ENCODE data around the gene CEP162. TPM values are rescaled to one million over a fixed set of nuclear protein-coding genes. Genes with fewer than 3 reads are reported as not detected.
A peak's percentile ranks its signal among the peaks of the same experiment; 100 is the strongest.

Gene CEP162, protein sequence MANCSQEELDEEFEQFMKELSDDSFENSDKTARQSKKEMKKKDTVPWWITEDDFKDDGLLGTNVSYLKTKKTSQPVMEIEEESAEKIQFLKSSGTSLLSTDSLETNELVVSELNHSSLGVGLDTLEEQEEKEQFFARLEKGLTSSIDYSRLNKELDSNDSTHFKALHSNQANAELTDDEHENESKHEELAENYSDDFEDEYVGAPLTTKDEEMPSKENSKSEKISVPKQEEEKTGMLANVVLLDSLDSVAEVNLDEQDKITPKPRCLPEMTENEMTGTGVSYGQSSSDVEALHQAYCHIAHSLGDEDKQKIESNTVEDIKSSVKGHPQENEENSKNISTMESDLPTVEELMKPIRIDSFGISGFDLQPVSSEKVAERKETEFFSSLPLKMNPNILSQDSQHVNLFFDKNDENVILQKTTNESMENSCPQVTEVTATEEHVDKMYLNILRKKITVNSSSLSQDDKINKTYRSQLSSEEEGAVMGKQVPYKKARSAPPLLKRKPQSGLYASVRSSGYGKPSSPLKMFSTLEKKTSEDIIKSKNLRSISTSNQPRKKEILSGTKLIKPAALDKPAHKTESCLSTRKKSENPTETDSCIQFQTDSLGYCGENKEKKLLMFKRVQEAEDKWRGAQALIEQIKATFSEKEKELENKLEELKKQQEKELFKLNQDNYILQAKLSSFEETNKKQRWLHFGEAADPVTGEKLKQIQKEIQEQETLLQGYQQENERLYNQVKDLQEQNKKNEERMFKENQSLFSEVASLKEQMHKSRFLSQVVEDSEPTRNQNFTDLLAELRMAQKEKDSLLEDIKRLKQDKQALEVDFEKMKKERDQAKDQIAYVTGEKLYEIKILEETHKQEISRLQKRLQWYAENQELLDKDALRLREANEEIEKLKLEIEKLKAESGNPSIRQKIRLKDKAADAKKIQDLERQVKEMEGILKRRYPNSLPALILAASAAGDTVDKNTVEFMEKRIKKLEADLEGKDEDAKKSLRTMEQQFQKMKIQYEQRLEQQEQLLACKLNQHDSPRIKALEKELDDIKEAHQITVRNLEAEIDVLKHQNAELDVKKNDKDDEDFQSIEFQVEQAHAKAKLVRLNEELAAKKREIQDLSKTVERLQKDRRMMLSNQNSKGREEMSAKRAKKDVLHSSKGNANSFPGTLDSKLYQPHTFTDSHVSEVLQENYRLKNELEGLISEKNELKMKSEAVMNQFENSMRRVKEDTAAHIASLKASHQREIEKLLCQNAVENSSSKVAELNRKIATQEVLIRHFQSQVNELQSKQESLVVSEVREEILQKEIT (N-terminal part only)
- total RNA-seq, result 11.7 TPM

DNA sequence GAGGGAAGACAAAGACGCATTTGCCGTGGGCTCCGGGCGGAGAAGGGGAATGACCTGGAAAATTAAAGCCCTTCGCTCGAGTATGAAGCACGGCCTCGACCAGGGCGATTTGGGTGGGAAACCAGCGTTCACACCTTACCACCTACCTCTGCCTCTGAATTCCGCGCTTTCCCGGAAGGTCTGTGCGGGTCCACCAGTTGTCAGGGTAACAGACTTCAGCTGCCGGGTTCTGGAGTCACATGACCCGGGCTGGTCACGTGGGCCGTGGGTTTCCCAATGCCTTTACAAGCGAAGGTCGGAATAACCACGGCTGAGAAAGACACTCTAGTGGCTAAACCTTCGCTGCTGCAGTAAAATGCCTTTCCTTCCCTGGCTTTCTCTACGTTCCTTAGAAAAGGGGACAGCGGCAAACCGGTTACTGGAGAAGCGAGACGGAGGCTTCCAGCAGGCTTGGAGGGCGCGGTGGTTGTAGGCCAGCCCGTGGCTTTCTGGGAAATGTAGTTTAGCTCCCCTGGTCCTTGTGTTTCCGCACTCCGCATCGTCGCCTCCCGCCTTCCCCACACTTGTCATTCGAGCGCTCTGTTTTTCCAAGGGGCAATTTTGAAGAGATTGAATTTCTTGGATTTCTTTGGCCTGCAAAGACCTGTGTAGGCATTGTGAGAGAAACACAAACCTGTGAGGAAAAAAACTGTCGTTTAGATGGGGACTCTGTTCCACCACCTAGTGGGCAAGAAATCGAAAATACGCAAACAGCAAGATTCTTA lies at the start of gene CEP162:
CEP162 (minus strand) TSS at position 210 of the 764 bp plus-strand sequence. CDS start 1,250 bp downstream, outside the sequence.
- intact Hi-C loops (cut with DNase I), result loop anchor here (2.0 to 10.0 kb wide), 3 partner anchors 240 to 1033 kb away; partner anchors contain the start of genes PGM3 and RWDD2A
- H3K27ac ChIP-seq, result peak within 1 kb of the TSS; percentile 76 to 77

DNA sequence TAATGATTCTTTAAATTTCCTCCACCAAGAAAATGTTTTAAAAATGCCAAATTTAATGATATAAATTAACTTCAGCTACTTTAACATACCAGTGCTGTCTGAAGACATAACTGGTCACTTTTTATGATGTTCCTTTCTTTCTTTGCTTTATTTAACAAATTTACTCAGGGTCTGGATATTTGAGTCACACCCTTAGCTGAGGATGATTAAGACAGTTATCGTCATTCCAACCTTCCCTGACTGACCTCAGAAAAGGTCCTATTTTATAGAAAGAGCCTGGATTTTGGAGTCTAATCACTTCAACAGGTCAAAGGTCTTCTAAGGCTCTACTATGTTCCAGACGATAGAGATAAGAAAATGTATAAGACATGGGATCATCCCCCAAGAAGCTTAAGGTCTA lies 47.4 kb upstream of the CEP162 start:
- no peak overlapping the region for H3K4me3 ChIP-seq
- intact Hi-C loops (cut with DNase I), result no loop called here

More for the DNA sequence above, at the start of gene CEP162:
- H3K4me1 ChIP-seq, result no peaks in the 10 kb centered on the region
- H3K4me3 ChIP-seq, result peak within 1 kb of the TSS; percentile 90 to 96
- no peaks in the 10 kb centered on the region for H3K36me3 ChIP-seq
- DNase-seq (ENCODE audit: low spot score in 2 of 2), result peak; percentile 77 to 96
- H3K27me3 ChIP-seq, result no peaks in the 10 kb centered on the region
- TF ChIP-seq, protein P1, sequence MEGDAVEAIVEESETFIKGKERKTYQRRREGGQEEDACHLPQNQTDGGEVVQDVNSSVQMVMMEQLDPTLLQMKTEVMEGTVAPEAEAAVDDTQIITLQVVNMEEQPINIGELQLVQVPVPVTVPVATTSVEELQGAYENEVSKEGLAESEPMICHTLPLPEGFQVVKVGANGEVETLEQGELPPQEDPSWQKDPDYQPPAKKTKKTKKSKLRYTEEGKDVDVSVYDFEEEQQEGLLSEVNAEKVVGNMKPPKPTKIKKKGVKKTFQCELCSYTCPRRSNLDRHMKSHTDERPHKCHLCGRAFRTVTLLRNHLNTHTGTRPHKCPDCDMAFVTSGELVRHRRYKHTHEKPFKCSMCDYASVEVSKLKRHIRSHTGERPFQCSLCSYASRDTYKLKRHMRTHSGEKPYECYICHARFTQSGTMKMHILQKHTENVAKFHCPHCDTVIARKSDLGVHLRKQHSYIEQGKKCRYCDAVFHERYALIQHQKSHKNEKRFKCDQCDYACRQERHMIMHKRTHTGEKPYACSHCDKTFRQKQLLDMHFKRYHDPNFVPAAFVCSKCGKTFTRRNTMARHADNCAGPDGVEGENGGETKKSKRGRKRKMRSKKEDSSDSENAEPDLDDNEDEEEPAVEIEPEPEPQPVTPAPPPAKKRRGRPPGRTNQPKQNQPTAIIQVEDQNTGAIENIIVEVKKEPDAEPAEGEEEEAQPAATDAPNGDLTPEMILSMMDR (IDR thresholded peaks at IDR 0.05), result peak; percentile 72 to 82 (median 77)
- H3K9me3 ChIP-seq, result no peaks in the 10 kb centered on the region

DNA sequence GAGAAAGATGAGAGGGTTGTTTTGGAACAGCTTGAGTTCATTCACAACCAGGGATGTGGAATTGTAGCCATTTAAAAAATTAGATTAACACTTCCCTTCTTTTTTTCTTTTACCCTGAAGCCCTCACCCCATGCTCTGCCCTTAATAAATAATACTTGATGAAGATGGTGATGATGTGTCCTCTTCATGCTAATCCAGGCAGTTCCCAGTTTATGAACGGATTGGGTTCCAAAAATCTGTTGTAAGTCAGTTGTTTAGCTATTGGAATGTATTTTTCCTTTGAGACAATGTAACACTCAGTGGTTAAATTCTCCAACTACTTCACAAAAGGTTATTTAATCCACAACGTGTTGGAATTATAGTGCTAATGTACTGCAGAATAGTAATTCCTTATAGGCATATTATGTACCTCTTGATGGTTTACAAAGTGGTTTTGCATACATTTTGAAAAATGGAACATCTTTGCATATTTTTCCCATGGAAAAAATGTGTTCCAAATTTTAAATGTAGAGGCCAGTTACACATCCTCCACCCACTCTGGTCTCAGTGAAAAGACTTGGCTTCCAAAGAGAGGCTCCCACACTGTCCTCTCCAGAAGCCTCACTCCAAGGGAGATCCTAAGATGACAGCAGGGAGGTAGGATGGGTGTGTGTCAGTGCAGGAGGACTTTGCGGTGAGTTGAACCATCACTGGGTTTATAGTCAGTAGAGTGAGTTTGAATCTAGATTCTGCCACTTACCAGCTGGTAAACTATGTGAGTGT lies 45.8 kb upstream of the CEP162 start:
- Histone ChIP-seq H3K27ac (no peak overlapping the region), H3K36me3 (no peaks in the 10 kb centered on the region), H3K4me3 (no peak overlapping the region), H3K9me3 (no peaks in the 10 kb centered on the region), H3K27me3 (no peaks in the 10 kb centered on the region), H3K4me1 (no peaks in the 10 kb centered on the region)
- intact Hi-C loops (cut with DNase I), result no loop called here
- TF ChIP-seq, protein P1 (IDR thresholded peaks at IDR 0.05), result no peak
- DNase-seq (ENCODE audit: low spot score in 2 of 2), result no peak

More for the DNA sequence above, 47.4 kb upstream of the CEP162 start:
- no peak for DNase-seq (ENCODE audit: low spot score in 2 of 2)
- no peaks in the 10 kb centered on the region for H3K9me3 ChIP-seq
- H3K4me1 ChIP-seq, result no peaks in the 10 kb centered on the region
- no peaks in the 10 kb centered on the region for H3K27me3 ChIP-seq
- H3K27ac ChIP-seq, result no peak overlapping the region
- H3K36me3 ChIP-seq, result no peaks in the 10 kb centered on the region
- TF ChIP-seq, protein P1 (IDR thresholded peaks at IDR 0.05), result no peak

DNA sequence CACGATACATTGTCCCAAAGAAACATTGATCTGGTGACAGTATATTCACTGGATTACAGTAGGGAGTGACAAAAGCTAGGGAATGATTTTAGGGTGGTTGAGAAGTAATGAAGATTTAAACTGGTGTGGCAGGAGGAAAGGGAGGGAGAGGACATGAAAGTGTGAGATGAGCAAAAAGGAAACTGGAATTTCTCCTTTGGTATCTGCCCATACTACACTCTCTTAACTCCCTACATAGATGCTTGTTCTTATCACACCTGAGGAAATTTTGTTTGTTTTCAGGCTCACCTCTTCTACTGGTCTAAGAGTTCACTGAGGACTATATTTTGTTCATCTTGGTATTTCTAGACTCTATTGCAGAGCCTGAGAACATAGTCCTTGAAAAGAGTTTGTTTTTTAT lies 44.9 kb upstream of the CEP162 start:
- TF ChIP-seq, protein P1 (IDR thresholded peaks at IDR 0.05), result no peak

More for the DNA sequence above, 44.9 kb upstream of the CEP162 start:
- Histone ChIP-seq H3K27me3 (no peaks in the 10 kb centered on the region), H3K36me3 (no peaks in the 10 kb centered on the region), H3K27ac (no peak overlapping the region), H3K4me3 (no peak overlapping the region), H3K9me3 (no peaks in the 10 kb centered on the region), H3K4me1 (no peaks in the 10 kb centered on the region)
- intact Hi-C loops (cut with DNase I), result no loop called here
- no peak for DNase-seq (ENCODE audit: low spot score in 2 of 2)

Measured in ascending aorta (tissue), 2 donors.